ENCODE measurements around the gene NIT1.

The NIT1 gene

GRCh38 chr1:161082996-161083747 is 34.7 kb upstream of the NIT1 start:
- DNase-seq: peak; percentile 23
- H3K36me3 Mint-ChIP-seq (ENCODE audit: low read depth): no peaks in the 10 kb centered on the region
- no peaks in the 10 kb centered on the region for H3K9me3 Mint-ChIP-seq
- no peak overlapping the region for H3K4me3 Mint-ChIP-seq
- peaks cover 3% of the 10 kb centered on the region for H3K27me3 Mint-ChIP-seq (ENCODE audit: low read depth, poor library complexity)
- peaks cover 51% of the 10 kb centered on the region for H3K4me1 Mint-ChIP-seq
- no peak overlapping the region for H3K27ac Mint-ChIP-seq
- TF ChIP-seq CTCF (IDR thresholded peaks at IDR 0.05): no peak

- TF ChIP-seq CTCF (IDR thresholded peaks at IDR 0.05): no peak
- H3K4me3 Mint-ChIP-seq: no peak overlapping the region
- no peak for DNase-seq
- H3K27me3 Mint-ChIP-seq (ENCODE audit: low read depth, poor library complexity): peaks cover 4% of the 10 kb centered on the region
- H3K36me3 Mint-ChIP-seq (ENCODE audit: low read depth): no peaks in the 10 kb centered on the region
- H3K4me1 Mint-ChIP-seq: peaks cover 51% of the 10 kb centered on the region
- H3K27ac Mint-ChIP-seq: peak overlapping the region; percentile 11
- no peaks in the 10 kb centered on the region for H3K9me3 Mint-ChIP-seq
Observed at GRCh38 chr1:161083748-161084596, 33.9 kb upstream of the NIT1 start.

GRCh38 chr1:161084597-161084988 is 33.3 kb upstream of the NIT1 start:
- no peaks in the 10 kb centered on the region for H3K9me3 Mint-ChIP-seq
- TF ChIP-seq CTCF (IDR thresholded peaks at IDR 0.05): no peak
- DNase-seq: no peak
- peaks cover 51% of the 10 kb centered on the region for H3K4me1 Mint-ChIP-seq
- peaks cover 6% of the 10 kb centered on the region for H3K27me3 Mint-ChIP-seq (ENCODE audit: low read depth, poor library complexity)
- H3K36me3 Mint-ChIP-seq (ENCODE audit: low read depth): no peaks in the 10 kb centered on the region
- no peak overlapping the region for H3K4me3 Mint-ChIP-seq
- H3K27ac Mint-ChIP-seq: peak overlapping the region; percentile 11

GRCh38 chr1:161085165-161085564 is 32.7 kb upstream of the NIT1 start:
- no peak for DNase-seq
- Mint-ChIP-seq H3K4me3 (no peak overlapping the region), H3K27ac (no peak overlapping the region), H3K4me1 (peaks cover 48% of the 10 kb centered on the region), H3K27me3 (ENCODE audit: low read depth, poor library complexity) (peaks cover 6% of the 10 kb centered on the region), H3K9me3 (no peaks in the 10 kb centered on the region), H3K36me3 (ENCODE audit: low read depth) (no peaks in the 10 kb centered on the region)
- TF ChIP-seq CTCF (IDR thresholded peaks at IDR 0.05): no peak

- Mint-ChIP-seq H3K4me1 (peaks cover 43% of the 10 kb centered on the region), H3K9me3 (no peaks in the 10 kb centered on the region), H3K27ac (no peak overlapping the region), H3K36me3 (ENCODE audit: low read depth) (no peaks in the 10 kb centered on the region), H3K4me3 (no peak overlapping the region), H3K27me3 (ENCODE audit: low read depth, poor library complexity) (peaks cover 3% of the 10 kb centered on the region)
- TF ChIP-seq CTCF (IDR thresholded peaks at IDR 0.05): no peak
- no peak for DNase-seq
Observed at GRCh38 chr1:161086457-161086856, 31.4 kb upstream of the NIT1 start.

All from nephron progenitor cell (in vitro differentiated cells).